ENCODE measurements around the gene RNASEH2C.
A peak's percentile ranks its signal among the peaks of the same experiment; 100 is the strongest.
"Not testable (repeated sequence)": the region's sequence is repeated elsewhere in the genome, so short reads cannot be mapped to it uniquely, and the experiment has no call there.

The RNASEH2C gene

DNA sequence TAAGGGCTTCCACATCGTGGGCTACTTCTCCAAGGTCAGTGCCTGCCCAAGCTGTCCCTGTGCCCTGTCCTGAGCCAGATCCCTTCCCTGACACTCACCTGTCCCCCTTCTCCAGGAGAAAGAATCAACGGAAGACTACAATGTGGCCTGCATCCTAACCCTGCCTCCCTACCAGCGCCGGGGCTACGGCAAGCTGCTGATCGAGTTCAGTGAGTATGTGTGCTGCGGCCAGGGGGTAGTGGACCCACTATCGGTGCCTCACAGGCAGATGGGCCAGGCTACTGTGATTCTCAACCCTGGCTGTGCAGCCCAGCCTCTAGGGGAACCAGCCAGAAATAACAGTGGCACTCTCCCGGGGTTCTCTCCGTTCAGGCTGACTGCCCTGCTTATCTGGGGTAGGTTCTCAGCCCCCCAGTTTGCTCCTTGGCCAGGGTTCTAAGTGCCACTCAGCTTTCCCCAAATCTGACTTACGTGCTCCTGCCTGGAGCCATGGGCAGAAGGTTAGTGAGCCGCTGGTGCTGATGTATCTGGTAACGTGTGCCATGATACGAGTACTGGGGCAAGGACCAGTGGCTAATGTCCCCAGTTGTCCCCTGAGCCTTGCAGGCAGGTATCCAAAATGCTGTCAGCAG is 3.7 kb downstream of the RNASEH2C start:
- DNase-seq (ENCODE audit: low read depth): no peak

- no peak for DNase-seq (ENCODE audit: low read depth)
Measured at GRCh38 chr11:65716302-65716701, 4.3 kb downstream of the RNASEH2C start.

DNA sequence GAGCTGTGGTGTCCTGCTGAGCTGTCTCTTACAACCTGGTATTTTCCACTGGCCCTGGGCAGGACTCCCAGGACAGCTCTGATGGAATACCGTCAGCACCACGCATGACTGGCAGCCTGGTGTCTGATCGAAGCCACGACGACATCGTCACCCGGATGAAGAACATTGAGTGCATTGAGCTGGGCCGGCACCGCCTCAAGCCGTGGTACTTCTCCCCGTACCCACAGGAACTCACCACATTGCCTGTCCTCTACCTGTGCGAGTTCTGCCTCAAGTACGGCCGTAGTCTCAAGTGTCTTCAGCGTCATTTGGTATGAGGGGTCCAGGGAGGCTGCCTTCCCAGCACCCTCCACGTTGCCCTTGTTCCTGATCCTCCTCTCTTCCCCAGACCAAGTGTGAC is 6.2 kb downstream of the RNASEH2C start:
- DNase-seq (ENCODE audit: low read depth): no peak

DNA sequence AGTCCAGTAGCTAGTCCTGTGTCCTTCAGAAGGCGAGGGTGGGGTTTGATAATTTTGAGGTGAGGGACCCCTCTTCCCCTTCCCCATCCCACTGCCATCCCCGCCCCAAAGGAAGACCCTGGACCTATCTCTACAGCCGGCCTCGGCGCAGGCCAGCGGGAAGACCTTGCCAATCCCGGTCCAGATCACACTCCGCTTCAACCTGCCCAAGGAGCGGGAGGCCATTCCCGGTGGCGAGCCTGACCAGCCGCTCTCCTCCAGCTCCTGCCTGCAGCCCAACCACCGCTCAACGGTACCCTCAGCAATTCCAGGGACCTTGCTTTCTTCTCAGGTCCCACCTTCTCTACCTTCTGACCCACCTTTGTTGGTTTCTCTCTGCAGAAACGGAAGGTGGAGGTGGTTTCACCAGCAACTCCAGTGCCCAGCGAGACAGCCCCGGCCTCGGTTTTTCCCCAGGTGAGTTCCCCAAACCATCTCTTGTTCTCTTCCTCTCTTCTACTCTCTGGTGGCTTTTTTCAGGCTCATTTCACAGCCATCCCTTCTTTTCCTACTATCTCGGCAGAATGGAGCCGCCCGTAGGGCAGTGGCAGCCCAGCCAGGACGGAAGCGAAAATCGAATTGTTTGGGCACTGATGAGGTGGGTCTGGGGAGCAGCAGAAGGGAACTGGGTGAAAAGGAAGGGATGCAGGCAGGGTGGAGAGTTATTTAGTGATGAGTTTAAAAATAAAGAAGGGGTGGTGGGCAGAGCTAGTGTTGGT is 7.2 kb downstream of the RNASEH2C start:
- no peak for DNase-seq (ENCODE audit: low read depth)

DNA sequence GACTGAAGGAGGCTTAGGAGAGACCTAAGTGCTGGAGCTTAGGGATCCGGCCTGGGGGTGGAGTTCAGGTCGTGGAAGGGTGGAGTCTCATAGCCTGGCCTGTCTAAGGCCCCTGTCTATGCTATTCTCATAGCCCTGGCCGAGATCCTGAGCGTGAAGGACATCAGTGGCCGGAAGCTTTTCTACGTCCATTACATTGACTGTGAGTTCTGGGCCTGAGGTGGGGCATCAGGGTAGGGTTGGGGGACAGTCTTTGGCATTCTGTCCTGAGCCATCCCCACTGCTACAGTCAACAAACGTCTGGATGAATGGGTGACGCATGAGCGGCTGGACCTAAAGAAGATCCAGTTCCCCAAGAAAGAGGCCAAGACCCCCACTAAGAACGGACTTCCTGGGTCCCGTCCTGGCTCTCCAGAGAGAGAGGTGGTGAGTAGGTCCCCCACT is 7.9 kb downstream of the RNASEH2C start:
- no peak for DNase-seq (ENCODE audit: low read depth)

DNA sequence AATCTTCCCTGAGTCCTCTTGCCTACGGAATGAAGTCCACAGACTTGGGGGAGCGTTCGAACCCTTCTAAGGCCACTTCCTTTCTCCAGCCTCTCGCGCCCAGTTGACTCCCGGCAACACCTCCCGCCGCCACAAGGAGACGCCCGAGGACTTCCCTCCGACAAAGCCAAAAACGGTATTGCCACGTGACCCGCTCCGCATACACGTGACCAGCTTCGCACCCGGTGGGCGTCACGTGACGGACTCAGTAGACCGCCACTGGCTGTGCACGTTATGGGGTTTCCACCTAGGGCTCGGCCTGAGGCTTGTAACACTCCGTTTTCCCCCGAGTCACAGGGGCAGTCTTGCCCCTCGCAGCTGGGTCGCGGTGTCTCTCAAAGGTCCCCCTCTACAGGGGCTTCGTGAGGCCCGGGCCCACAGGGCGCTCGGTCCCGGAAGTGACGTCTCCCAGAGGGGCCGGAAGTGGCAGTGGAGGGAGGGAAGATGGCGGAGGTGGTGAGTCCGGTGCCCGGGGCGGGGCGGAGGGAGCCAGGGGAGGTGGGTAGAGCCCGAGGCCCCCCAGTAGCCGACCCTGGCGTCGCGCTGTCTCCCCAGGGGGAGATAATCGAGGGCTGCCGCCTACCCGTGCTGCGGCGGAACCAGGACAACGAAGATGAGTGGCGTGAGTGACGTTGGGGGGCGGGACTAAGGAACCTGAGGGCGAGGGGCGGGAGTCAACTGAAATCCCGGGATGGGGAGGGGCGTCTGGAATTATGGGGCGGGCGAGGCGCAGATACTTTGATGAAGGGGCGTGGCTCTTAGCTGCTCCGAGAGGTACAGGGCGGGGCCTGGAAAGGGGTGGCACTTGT is 8.6 kb downstream of the RNASEH2C start, which contains the start of gene KAT5:
TSS of gene KAT5 (plus strand) at position 468 of the 848 bp plus-strand sequence. CDS start at position 484, 16 bp downstream.
- peak; percentile 94 for DNase-seq (ENCODE audit: low read depth)

- DNase-seq (ENCODE audit: low read depth): no peak
Measured at GRCh38 chr11:65710421-65710820, 10.2 kb downstream of the RNASEH2C start.

- DNase-seq (ENCODE audit: low read depth): no peak
Measured at GRCh38 chr11:65709661-65710060, 10.9 kb downstream of the RNASEH2C start.

DNA sequence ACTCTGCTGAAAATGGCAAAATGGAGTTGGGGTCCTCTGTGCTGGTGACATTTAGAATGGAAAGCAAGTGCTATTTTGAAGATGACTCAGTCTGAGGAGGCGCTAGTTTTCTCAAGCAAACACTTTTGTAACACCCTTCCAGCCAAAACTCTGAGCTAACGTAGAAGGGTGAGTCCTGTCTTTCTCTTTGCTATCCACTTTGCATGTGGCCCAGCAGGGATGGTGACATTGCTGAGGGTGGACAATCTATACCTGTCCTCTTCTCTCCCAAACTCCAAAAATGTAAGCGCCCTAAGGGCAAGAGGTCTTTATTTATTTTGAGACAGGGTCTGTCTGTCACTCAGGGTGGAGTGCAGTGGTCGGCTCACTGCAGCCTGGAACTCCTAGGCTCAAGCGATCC is 12.1 kb downstream of the RNASEH2C start:
- no peak for DNase-seq (ENCODE audit: low read depth)

DNA sequence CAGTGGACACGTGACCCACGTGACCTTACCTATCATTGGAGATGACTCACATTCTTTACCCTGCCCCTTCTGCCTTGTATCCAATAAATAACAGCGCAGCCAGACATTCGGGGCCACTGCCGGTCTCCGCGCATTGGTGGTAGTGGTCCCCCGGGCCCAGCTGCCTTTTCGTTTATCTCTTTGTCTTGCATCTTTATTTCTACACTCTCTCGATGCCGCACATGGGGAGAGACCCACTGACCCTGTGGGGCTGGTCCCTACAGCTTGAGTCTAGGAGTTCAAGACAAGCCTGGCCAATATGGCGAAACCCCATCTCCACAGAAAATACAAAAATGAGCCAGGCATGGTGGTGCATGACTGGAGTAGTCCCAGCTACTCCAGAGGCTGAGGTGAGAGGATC is 13.6 kb downstream of the RNASEH2C start:
- not testable (repeated sequence) for DNase-seq (ENCODE audit: low read depth)

GRCh38 chr11:65706303-65706763 is 14.3 kb downstream of the RNASEH2C start:
- peak; percentile 63 for DNase-seq (ENCODE audit: low read depth)

GRCh38 chr11:65703846-65704245 is 16.8 kb downstream of the RNASEH2C start:
- no peak for DNase-seq (ENCODE audit: low read depth)

DNA sequence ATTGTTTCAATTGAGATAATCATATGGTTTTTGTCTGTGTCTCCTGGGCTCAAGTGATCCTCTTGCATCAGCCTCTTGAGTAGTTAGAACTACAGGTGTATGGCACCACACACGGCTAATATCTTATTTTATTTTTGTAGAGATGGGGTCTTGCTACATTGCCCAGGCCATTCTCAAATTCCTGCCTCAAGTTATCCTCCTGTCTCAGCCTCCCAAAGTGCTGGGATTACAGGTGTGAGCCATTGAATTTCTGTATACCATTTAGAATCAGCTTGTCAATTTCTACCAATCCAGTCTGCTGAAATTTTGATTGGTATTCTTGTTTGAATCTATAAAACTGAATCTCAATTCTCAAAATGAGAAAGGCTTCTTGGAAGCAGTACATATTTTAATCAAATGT is 18.9 kb downstream of the RNASEH2C start:
- no peak for DNase-seq (ENCODE audit: low read depth)

GRCh38 chr11:65700399-65700798 is 20.2 kb downstream of the RNASEH2C start:
- no peak for DNase-seq (ENCODE audit: low read depth)

GRCh38 chr11:65699306-65699705 is 21.3 kb downstream of the RNASEH2C start:
- no peak for DNase-seq (ENCODE audit: low read depth)

GRCh38 chr11:65698205-65698604 is 22.4 kb downstream of the RNASEH2C start:
- no peak for DNase-seq (ENCODE audit: low read depth)

- DNase-seq (ENCODE audit: low read depth): no peak
Measured at GRCh38 chr11:65696802-65697552, 23.6 kb downstream of the RNASEH2C start.

- DNase-seq (ENCODE audit: low read depth): no peak
Measured at GRCh38 chr11:65695459-65696241, 24.9 kb downstream of the RNASEH2C start.

DNA sequence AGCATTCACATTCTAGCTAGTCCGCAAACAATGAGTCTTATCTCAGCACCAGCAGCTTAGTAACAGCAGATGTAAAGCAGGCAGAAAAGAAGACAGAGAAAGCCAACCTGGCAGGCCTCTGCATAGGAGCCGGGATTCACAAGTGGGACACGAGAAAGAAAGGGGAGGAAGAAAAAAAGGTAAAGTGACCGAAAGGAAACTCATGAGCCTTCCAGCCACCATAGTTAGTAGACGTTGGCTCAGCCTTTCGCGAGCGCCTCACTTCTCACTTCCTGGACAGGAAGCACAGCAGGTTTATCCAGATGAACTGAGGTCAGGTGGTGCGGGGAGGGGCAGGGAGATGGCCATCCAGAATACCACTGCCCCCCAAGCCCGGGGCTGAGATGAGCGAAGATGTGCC is 28.2 kb downstream of the RNASEH2C start:
- no peak for DNase-seq (ENCODE audit: low read depth)

DNA sequence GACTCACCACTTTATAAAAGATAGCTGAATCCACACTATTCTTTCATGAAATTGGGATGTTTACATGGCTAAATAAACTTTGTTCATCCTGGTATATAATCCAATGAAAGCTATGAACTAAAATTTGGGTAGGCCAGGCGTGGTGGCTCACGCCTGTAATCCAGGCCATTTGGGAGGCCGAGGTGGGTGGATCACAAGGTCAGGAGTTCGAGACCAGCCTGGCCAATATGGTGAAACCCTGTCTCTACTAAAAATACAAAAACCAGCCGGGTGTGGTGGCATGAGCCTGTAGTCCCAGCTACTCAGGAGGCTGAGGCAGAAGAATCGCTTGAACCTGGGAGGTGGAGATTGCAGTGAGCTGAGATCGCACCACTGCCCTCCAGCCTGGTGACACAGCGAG is 28.8 kb downstream of the RNASEH2C start:
- DNase-seq (ENCODE audit: low read depth): not testable (repeated sequence)

DNA sequence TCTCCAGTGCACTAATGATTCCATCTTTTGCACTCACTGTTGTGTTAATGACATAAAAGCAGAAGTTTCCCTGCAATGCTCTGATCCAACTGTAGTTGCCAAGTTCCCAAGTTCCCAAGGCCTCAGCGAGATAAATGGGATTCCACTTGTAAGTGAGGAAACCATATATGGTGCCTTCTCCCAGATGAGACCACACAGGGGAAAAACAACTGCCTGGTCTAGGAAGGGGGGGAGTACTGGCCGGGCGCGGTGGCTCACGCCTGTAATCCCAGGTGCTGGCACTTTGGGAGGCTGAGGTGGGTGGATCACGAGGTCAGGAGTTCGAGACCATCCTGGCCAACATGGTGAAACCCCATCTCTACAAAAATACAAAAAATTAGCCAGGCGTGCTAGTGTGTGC is 34.6 kb downstream of the RNASEH2C start:
- DNase-seq (ENCODE audit: low read depth): no peak

Data from activated T-cell treated with anti-CD3 and anti-CD28 coated beads for 1 hour (primary cell).